Tibial nerve (tissue), 4 donors: Measurements from ENCODE around the gene SPTBN5. TPM values are rescaled to one million over a fixed set of nuclear protein-coding genes. Genes with fewer than 3 reads are reported as not detected.

Source experiments
- DNase-seq, 2 donors: peaks; one replicate each; pipeline ENCODE4 v3.0.0-alpha.2; 2019; ENCODE audit warnings: low spot score in 2 of 2
- H3K27ac ChIP-seq, 4 donors: fragments of 200-600 bp; sonication (generic) in 3 of 4; one replicate each; pipeline ENCODE4 v1.5.1; 2017 to 2019; ENCODE audit warnings: mild to moderate bottlenecking in 1 of 4
- H3K27me3 ChIP-seq, 2 donors: fragments of 200-600 bp; sonication (generic) in 1 of 2; one replicate each; pipeline versions ENCODE4 v1.5.1 to v1.6.0; 2017 to 2019
- H3K36me3 ChIP-seq, 3 donors: fragments of 200-600 bp; sonication (generic); one replicate each; pipeline ENCODE4 v1.5.1; 2018 to 2019
- H3K4me1 ChIP-seq, 4 donors: fragments of 200-600 bp; sonication (generic) in 3 of 4; one replicate each; pipeline ENCODE4 v1.5.1; 2017 to 2019
- H3K4me3 ChIP-seq, 4 donors: fragments of 200-600 bp; sonication (generic) in 3 of 4; one replicate each; pipeline ENCODE4 v1.5.1; 2017 to 2019; ENCODE audit warnings: mild to moderate bottlenecking in 1 of 4, moderate library complexity in 1 of 4
- H3K9me3 ChIP-seq, 4 donors: fragments of 200-600 bp; sonication (generic) in 3 of 4; one replicate each; pipeline ENCODE4 v1.5.1; 2017 to 2019
- EP300 ChIP-seq, 2 donors: sonication (generic); formaldehyde crosslinking; IDR thresholded peaks; one replicate each; pipeline ENCODE4 v1.6.1; 2017; ENCODE audit warnings: antibody characterized with exemption in 2 of 2, mild to moderate bottlenecking in 1 of 2
- POLR2A ChIP-seq, 2 donors: fragments of 450-650 bp; IDR thresholded peaks; one replicate each; pipeline ENCODE4 v1.6.1; 2017; ENCODE audit warnings: antibody characterized with exemption in 2 of 2, mild to moderate bottlenecking in 2 of 2, moderate library complexity in 2 of 2
- WGBS, 2 donors: methylation state at CpG; one replicate each; pipeline ENCODE4 v1.1.5; 2018; 5-methylcytosine and 5-hydroxymethylcytosine counted together
- total RNA-seq, 4 donors: library from RNA; depleted of rRNA; stranded (reverse); fragments of >200 nt; gene quantifications; one replicate each; pipeline ENCODE4 v1.1.0, GENCODE V29; 2016
- TF ChIP-seq, protein P1 (sequence below), 5 experiments: fragments of 200-600 bp in 3 of 5; fragments of 450-650 bp in 2 of 5; sonication (generic) in 3 of 5; IDR thresholded peaks; one replicate each; pipeline ENCODE4 v1.5.1; 2016 to 2019; ENCODE audit warnings: antibody characterized with exemption in 5 of 5, mild to moderate bottlenecking in 3 of 5, moderate library complexity in 2 of 5

Gene SPTBN5
- total RNA-seq, 4 donors from 2014 or later = 16.5 to 34.5 (median 19.9) TPM

DNA sequence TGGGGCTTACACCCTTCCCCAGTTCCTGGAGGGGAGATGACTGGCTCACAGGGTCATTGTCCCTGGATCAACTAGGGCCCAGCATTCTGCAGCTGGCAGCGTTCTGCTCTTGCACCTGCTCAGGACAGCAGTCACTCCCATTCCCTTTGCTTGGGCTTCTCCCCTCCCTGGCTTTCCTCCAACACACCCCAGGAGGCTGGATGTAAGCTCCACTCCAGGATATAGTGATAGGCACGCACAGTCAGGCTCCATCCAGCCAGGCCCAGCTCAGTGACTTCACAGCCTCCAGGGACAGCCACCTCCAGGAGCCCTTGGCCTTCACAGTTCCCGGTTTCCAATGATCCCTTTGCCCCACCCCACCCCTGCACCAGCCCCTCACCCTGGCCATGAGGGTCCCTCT, 1.9 kb downstream of the SPTBN5 start:
- H3K9me3 ChIP-seq = no peaks in the 10 kb centered on the region
- no peaks in the 10 kb centered on the region for H3K27me3 ChIP-seq
- no peak for TF ChIP-seq EP300 (IDR thresholded peaks at IDR 0.05)
- H3K4me3 ChIP-seq = no peak overlapping the region
- peaks cover 0 to 19% (median 12%) of the 10 kb centered on the region in 4 donors for H3K4me1 ChIP-seq
- peaks cover 0 to 5% (median 0%) of the 10 kb centered on the region in 3 donors for H3K36me3 ChIP-seq
- 75 to 84% methylated on average over 3 of the region's 3 CpGs for WGBS, 2 donors
- no peak for DNase-seq
- peak overlapping the region in 3 of 4 donors; percentile 48 to 80 (median 71) for H3K27ac ChIP-seq

DNA sequence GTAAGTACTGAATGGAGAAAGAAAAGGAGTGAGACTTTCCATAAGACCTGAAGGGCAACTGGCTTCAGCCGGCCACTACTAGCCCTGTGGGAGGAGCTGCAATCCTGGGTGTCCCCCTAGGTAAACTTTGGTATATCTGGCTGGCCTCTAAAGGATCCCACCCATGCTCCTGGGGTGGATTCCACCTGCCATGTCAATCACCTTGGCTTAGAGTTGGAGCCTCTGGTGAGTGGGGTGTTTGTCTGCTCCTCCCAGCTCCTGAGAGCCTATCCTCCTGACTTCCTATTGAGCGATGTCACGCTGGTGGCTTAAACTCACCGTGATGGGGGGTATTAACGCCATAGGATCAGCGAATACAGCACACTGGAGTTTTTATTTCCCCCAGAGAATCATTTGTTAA, 2.6 kb downstream of the SPTBN5 start:
- DNase-seq = no peak
- Histone ChIP-seq H3K27me3 (no peaks in the 10 kb centered on the region), H3K36me3 (peaks cover 0 to 2% (median 0%) of the 10 kb centered on the region in 3 donors), H3K9me3 (no peaks in the 10 kb centered on the region), H3K4me3 (no peak overlapping the region), H3K4me1 (peaks cover 0 to 19% (median 12%) of the 10 kb centered on the region in 4 donors), H3K27ac (peak overlapping the region in 1 of 4 donors; percentile 1)
- TF ChIP-seq EP300 (IDR thresholded peaks at IDR 0.05) (no peak), POLR2A (IDR thresholded peaks at IDR 0.05) (no peak)
- TF ChIP-seq, protein P1, sequence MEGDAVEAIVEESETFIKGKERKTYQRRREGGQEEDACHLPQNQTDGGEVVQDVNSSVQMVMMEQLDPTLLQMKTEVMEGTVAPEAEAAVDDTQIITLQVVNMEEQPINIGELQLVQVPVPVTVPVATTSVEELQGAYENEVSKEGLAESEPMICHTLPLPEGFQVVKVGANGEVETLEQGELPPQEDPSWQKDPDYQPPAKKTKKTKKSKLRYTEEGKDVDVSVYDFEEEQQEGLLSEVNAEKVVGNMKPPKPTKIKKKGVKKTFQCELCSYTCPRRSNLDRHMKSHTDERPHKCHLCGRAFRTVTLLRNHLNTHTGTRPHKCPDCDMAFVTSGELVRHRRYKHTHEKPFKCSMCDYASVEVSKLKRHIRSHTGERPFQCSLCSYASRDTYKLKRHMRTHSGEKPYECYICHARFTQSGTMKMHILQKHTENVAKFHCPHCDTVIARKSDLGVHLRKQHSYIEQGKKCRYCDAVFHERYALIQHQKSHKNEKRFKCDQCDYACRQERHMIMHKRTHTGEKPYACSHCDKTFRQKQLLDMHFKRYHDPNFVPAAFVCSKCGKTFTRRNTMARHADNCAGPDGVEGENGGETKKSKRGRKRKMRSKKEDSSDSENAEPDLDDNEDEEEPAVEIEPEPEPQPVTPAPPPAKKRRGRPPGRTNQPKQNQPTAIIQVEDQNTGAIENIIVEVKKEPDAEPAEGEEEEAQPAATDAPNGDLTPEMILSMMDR (IDR thresholded peaks at IDR 0.05) = no peak
- WGBS, 2 donors = 80 to 88% methylated on average over 6 of the region's 6 CpGs

DNA sequence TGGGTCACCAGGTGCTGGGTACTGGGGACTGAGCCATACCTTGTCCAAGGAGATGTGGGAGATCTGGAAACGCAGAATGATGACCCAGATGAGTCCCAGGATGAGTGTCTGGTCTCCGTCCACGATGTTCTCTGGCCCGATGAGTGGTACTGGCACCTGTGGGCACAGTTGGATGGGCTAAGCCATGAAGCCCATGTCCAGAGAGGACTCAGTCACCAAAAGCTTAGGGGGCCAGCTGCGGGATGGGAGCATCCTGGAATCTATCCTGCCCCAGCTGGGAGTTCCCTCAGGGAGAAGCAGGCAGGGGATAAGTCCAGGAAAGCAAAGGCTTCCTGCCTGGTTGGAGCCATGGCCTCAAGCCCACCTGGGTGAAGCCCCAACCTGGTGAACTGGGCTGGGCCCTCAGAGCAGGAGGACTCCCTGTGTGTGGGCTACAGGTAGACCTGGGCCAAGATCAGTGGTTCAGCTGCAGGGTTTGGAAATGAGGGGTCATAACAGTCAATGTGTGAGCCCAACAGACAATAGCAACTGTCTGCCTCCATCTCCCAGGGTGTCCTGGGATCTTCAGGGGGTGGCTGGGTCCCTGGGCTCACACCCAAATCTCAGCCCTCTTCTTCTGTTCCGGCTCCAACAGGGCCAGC, 3.7 kb downstream of the SPTBN5 start:
- whole genome bisulfite sequencing, 2 donors = 87 to 92% methylated on average over 6 of the region's 6 CpGs
- TF ChIP-seq EP300 (IDR thresholded peaks at IDR 0.05) (no peak), POLR2A (IDR thresholded peaks at IDR 0.05) (no peak)
- TF ChIP-seq, protein P1 (IDR thresholded peaks at IDR 0.05) = no peak
- H3K9me3 ChIP-seq = no peaks in the 10 kb centered on the region
- peaks cover 0 to 9% (median 0%) of the 10 kb centered on the region in 3 donors for H3K36me3 ChIP-seq
- no peak for DNase-seq
- no peaks in the 10 kb centered on the region for H3K27me3 ChIP-seq
- no peak overlapping the region for H3K4me3 ChIP-seq
- no peak overlapping the region for H3K27ac ChIP-seq
- H3K4me1 ChIP-seq = peaks cover 0 to 18% (median 12%) of the 10 kb centered on the region in 4 donors

- TF ChIP-seq EP300 (IDR thresholded peaks at IDR 0.05) (no peak), POLR2A (IDR thresholded peaks at IDR 0.05) (no peak)
- TF ChIP-seq, protein P1 (IDR thresholded peaks at IDR 0.05) = no peak
- Histone ChIP-seq H3K4me1 (peaks cover 0 to 7% (median 2%) of the 10 kb centered on the region in 4 donors), H3K9me3 (no peaks in the 10 kb centered on the region), H3K4me3 (no peak overlapping the region), H3K36me3 (peaks cover 0 to 9% (median 0%) of the 10 kb centered on the region in 3 donors), H3K27me3 (no peaks in the 10 kb centered on the region), H3K27ac (peak overlapping the region in 1 of 4 donors; percentile 2)
- no peak for DNase-seq
- 72 to 73% methylated on average over 7 of the region's 7 CpGs for WGBS, 2 donors
Observed at GRCh38 chr15:41888662-41889253, 5.1 kb downstream of the SPTBN5 start.

GRCh38 chr15:41887893-41888292, 6.0 kb downstream of the SPTBN5 start:
- H3K27me3 ChIP-seq = no peaks in the 10 kb centered on the region
- H3K4me3 ChIP-seq = no peak overlapping the region
- peaks cover 0 to 9% (median 0%) of the 10 kb centered on the region in 3 donors for H3K36me3 ChIP-seq
- no peaks in the 10 kb centered on the region for H3K4me1 ChIP-seq
- H3K9me3 ChIP-seq = no peaks in the 10 kb centered on the region
- 85 to 89% methylated on average over 8 to 9 of the region's 9 CpGs for WGBS, 2 donors
- no peak overlapping the region for H3K27ac ChIP-seq
- TF ChIP-seq EP300 (IDR thresholded peaks at IDR 0.05) (no peak), POLR2A (IDR thresholded peaks at IDR 0.05) (no peak)
- TF ChIP-seq, protein P1 (IDR thresholded peaks at IDR 0.05) = no peak
- DNase-seq = no peak
